Lower leg skin (tissue), 4 donors: ENCODE results near the gene RFXANK. TPM values are rescaled to one million over a fixed set of nuclear protein-coding genes. Genes with fewer than 3 reads are reported as not detected.

Experiments
- DNase-seq, 2 donors: peaks; one replicate each; pipeline ENCODE4 v3.0.0-alpha.2; 2019; ENCODE audit warnings: low spot score in 2 of 2
- H3K4me3 ChIP-seq: fragments of 200-600 bp; sonication (generic); 2 replicates; pipeline ENCODE4 v1.5.1; 2017; ENCODE audit warnings: mild to moderate bottlenecking, low read depth; ENCODE audit not compliant: poor library complexity, severe bottlenecking
- CTCF ChIP-seq, 3 donors: fragments of 450-650 bp; IDR thresholded peaks; one replicate each; pipeline ENCODE4 v1.5.1; 2016; ENCODE audit warnings: antibody characterized with exemption in 3 of 3, mild to moderate bottlenecking in 3 of 3, moderate library complexity in 2 of 3
- POLR2A ChIP-seq, 2 donors: fragments of 450-650 bp; IDR thresholded peaks; one replicate each; pipeline ENCODE4 v1.6.1; 2016 to 2017; ENCODE audit warnings: antibody characterized with exemption in 2 of 2, mild to moderate bottlenecking in 1 of 2, moderate library complexity in 1 of 2
- whole genome bisulfite sequencing, 2 donors: methylation state at CpG; one replicate each; pipeline ENCODE4 v1.1.5; 2018; 5-methylcytosine and 5-hydroxymethylcytosine counted together
- intact Hi-C: fragments of 100-400 bp; cut with DNase I; formaldehyde crosslinking; loops from one replicate; pipeline ENCODE4 v1.15.0; 2023; ENCODE audit warnings: low total_unique reads
- total RNA-seq, 4 donors: library from RNA; depleted of rRNA; stranded (reverse); fragments of >200 nt; gene quantifications; one replicate each; pipeline ENCODE4 v1.1.0, GENCODE V29; 2016

Gene RFXANK
- total RNA-seq, 4 donors from 2014 or later, result 40.1 to 59.0 (median 48.8) TPM

GRCh38 chr19:19229701-19230100 is 37.6 kb downstream of the RFXANK start:
- intact Hi-C loops, result no loop called here
- H3K4me3 ChIP-seq, result no peak overlapping the region
- 81 to 90% methylated on average over 3 of the region's 3 CpGs for WGBS, 2 donors
- DNase-seq, result no peak
- TF ChIP-seq POLR2A (IDR thresholded peaks at IDR 0.05) (no peak), CTCF (IDR thresholded peaks at IDR 0.05) (no peak)

- no peak for TF ChIP-seq CTCF (IDR thresholded peaks at IDR 0.05)
- intact Hi-C loops, result no loop called here
- no peak overlapping the region for H3K4me3 ChIP-seq
- no peak for DNase-seq
- 81 to 87% methylated on average over 9 of the region's 9 CpGs for WGBS, 2 donors
Measured at GRCh38 chr19:19230999-19231398, 38.9 kb downstream of the RFXANK start.

GRCh38 chr19:19232261-19232721 is 40.2 kb downstream of the RFXANK start:
- TF ChIP-seq POLR2A (IDR thresholded peaks at IDR 0.05), result no peak
- TF ChIP-seq CTCF (IDR thresholded peaks at IDR 0.05), result no peak
- DNase-seq, result no peak
- no peak overlapping the region for H3K4me3 ChIP-seq
- WGBS, 2 donors, result 68 to 73% methylated on average over 13 to 19 of the region's 19 CpGs
- intact Hi-C loops, result no loop called here

- intact Hi-C loops, result no loop called here
- TF ChIP-seq POLR2A (IDR thresholded peaks at IDR 0.05), result no peak
- TF ChIP-seq CTCF (IDR thresholded peaks at IDR 0.05), result no peak
- H3K4me3 ChIP-seq, result no peak overlapping the region
- 92 to 93% methylated on average over 2 of the region's 2 CpGs for WGBS, 2 donors
- no peak for DNase-seq
Measured at GRCh38 chr19:19234220-19234816, 42.3 kb downstream of the RFXANK start.

GRCh38 chr19:19236173-19236572 is 44.1 kb downstream of the RFXANK start:
- H3K4me3 ChIP-seq, result no peak overlapping the region
- no peak for DNase-seq
- no peak for TF ChIP-seq CTCF (IDR thresholded peaks at IDR 0.05)
- TF ChIP-seq POLR2A (IDR thresholded peaks at IDR 0.05), result no peak
- intact Hi-C loops, result no loop called here
